NCI-H2227 (cell line): Measurements from ENCODE around the gene EIF2AK2.
"Not testable (repeated sequence)": the region's sequence is repeated elsewhere in the genome, so short reads cannot be mapped to it uniquely, and the experiment has no call there.

Experiments used
- DNase-seq: peaks from one replicate; lab custom pipeline; 2025; ENCODE audit not compliant: unreplicated experiment; lab: John Stamatoyannopoulos, UW

EIF2AK2 gene

GRCh38 chr2:37156857-37157714 lies at the start of gene EIF2AK2:
Gene EIF2AK2 (minus strand): TSS chr2:37156980. CDS start chr2:37147806, 9,174 bp downstream.
- DNase-seq = peak; percentile 91

GRCh38 chr2:37205689-37206341 lies 49.0 kb upstream of the EIF2AK2 start:
- no peak for DNase-seq

- DNase-seq = not testable (repeated sequence)
Measured at GRCh38 chr2:37205071-37205661, 48.4 kb upstream of the EIF2AK2 start.

- no peak for DNase-seq
Measured at GRCh38 chr2:37203708-37204107, 46.9 kb upstream of the EIF2AK2 start.

GRCh38 chr2:37201766-37202165 lies 45.0 kb upstream of the EIF2AK2 start:
- DNase-seq = no peak

DNA sequence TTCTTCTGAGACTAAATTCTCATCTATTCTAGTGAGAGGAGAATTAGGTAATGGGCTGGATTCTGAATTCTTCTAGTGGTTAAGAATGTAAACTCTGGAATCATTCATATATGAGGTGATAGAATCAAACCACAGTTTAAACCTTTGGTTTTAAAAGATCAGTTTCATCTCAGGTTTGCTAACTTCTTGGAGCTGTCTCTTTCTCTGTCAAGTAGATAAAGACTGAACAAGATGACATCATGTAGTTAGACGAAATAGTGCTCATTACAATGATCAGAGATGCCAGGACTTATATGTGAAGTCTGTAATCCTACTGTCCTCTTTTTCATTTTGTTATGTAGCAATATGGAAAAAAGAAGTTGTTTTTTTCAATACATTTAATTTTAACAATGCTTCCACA lies 44.4 kb upstream of the EIF2AK2 start:
- no peak for DNase-seq

- no peak for DNase-seq
Measured at GRCh38 chr2:37198681-37199065, 41.9 kb upstream of the EIF2AK2 start.

DNA sequence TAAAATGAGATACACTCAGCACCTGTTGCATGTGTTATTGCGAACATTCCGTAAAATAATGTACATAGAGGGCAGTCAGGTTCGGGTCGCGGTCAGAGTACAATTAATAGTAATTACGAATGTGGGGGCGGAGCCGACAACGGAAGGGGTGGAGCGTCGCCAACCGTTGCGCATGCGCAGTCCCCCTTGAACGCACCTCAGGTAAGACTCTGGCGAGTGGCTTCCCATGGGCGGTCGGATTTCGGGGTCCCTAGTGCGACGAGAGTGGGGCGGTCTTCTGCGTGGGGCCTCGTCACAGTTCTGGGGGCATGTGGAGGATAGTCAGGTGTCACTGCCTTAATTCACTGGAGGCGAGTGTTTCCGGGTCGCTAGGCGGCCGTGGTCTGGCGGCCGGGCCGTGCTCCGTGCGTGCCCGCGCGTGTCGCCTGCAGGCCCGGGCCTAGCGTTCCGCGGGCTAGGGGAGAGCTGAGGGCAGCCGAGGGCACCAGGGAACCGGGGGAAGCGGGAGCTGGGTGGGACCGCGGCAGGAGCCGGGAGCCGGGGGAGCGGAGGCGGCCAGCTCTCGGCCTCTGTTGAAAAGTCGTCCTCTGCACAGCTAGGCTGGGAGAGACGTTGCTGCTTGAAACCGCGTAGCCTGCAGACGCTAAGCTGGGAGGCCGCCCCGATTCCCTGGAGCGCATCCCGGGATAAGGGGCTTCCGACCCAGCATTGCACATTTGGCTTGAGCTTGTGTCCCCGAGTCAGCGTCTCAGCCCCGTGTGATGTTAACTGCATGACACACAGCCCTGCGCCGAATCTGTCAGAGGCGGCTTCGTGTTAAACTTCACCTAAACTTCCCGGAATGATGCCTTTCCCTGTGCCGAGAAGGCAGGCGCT lies 39.8 kb upstream of the EIF2AK2 start, which contains the start of gene CEBPZOS:
TSS of gene CEBPZOS (plus strand) at position 177 of the 876 bp plus-strand sequence. CDS start 3,209 bp downstream, outside the sequence.
- peak; percentile 83 for DNase-seq

DNA sequence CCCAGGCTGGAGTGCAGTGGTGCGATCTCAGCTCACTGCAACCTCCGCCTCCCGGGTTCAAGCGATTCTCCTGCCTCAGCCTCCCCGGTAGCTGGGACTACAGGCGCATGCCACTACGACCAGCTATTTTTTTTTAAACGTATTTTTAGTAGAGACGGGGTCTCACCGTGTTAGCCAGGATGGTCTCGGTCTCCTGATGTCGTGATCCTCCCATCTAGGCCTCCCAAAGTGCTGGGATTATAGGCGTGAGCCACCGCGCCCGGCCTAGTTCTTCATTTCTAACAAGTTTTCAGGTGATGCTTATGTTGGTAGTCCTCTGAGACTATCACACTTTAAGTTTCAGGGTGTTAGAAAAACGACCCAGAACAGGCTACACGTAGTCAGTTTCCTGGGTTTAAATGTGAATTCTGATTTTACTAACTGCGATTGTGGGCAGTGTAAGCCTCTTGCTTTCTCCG lies 39.1 kb upstream of the EIF2AK2 start:
- not testable (repeated sequence) for DNase-seq

GRCh38 chr2:37192551-37192950 lies 35.8 kb upstream of the EIF2AK2 start:
- DNase-seq = no peak

DNA sequence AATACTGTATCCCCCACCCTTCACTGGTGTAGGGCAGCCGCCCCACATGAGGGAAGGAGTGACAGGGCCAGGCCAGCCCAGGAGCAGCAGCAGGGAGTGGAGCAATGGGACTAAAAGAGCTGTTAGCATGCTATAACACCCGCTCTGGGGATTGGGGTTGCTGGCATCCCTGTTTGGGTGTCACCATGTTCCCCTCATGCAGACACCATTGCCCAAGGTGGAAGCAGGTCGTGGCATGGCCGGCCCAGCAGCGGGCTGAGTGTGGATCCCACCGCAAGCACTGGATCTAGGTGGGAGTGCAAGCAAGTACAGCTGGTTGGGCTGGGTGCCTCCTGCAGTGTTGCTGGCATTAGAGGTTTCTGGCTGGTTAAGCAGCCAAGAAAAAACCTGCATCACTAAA lies 35.0 kb upstream of the EIF2AK2 start:
- no peak for DNase-seq

DNA sequence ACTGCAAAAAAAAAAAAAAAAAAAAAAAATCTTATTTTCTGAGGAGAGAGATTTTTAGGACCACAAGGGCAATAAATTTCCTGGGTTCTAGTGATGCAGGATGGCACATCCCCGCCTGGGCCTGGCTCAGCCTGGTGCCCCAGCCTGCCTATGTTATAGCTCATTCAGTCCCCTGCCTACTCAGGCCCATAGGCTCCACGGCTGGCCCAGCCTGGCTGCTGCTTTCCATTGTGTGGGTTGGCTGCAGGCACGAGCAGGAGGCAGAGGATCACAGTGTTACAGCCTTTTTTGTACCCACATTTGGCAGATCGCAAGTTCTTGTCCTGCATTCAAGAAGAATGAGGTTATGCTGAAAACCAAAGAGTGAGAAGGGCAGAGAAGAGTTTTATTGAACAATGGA lies 34.5 kb upstream of the EIF2AK2 start:
- no peak for DNase-seq

DNA sequence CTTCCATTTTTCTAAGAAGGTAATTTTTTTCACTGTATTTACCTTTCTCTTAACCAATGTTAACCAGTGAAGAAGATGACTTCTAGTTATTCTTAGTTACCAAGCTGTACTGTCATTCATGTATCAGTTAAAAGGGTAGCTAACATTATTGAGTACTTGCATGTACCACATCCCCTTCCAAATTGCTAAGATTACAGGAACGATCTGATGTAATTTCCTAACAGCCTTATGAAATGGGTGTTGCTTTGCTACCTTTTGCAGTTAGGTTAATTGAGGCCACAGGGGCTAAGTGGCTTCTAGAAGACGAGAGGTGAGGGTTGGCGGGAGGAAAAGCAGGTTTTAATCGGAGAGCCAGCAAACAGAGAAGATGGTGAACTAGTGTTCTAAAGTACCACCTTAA lies 33.5 kb upstream of the EIF2AK2 start:
- DNase-seq = no peak

DNA sequence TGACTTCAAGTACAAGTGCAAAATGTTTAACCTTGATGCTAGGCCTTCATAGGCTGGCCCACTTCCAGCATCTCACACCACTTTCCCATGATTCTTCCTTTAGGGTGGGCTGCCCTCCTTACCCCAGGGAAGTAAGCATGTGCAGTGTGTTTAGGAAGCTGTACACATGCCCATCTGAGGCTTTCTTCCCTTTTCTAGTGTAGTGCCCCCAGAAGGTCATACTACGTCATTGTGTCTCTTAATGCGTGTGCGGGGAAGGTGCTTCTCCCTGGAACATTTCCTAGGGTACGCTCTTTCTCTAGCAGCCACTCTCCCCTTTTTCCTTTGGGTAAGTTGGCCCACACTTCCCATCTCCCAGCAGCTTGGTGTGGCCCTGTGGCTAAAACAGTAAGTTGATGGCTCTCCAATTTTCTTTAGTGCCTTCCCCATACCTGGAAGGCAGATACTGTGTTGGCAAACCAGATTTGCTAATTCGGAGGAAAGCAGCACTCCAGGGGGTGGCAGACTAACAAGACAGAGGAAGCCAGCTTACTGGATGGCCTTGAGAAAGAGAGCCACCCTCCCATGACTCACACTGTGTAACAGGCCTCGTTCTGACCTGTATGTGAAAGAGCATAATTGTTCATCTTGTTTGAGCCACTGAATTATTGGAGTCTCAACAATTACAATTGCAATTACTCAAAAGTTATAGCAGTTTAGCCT lies 32.8 kb upstream of the EIF2AK2 start:
- peak; percentile 26 for DNase-seq

GRCh38 chr2:37188570-37188969 lies 31.8 kb upstream of the EIF2AK2 start, which contains the start of gene SULT6B1:
Gene SULT6B1 (minus strand): TSS chr2:37188670. CDS start chr2:37188640, 30 bp downstream.
- DNase-seq = no peak

DNA sequence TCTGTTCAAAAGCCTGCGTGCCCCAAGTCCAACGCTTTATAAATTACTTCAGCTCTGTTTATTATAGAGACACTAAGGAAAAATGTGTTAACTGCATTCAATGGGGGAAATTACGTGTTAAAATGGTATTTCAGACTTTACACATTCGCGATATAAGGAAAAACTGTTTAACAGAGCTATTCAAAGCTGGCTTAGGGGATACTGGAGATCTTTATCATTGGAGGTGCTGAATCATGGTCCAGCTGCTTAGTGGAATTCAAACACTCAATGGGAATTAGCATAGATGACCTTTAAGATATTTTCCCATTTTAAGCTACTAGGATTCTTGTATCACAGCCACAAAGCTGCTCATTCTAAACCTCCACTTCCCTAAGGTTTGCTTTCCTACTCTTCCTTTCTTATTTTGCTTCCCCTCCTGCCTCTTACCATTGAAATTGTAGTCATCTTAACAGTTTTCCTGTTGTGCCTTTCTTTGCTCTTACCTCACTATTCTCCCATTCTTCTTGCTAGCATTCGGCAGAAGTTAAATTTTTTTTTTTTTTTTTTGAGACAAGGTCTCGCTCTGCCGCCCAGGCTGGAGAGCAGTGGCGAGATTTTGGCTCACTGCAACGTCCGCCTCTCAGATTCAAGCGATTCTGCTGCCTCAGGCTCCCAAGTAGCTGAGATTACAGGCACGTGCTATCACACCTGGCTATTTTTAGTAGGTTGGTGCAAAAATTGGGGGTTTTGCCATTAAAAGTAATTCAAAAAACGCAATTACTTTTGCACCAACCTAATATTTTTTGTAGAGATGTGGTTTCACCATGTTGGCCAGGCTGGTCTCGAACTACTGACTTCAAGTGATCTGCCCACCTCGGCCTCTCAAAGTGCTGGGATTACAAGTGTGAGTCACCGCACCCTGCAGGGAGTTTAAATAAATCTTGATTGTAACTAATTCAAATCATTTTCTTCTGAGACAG lies 25.2 kb upstream of the EIF2AK2 start:
- DNase-seq = no peak

DNA sequence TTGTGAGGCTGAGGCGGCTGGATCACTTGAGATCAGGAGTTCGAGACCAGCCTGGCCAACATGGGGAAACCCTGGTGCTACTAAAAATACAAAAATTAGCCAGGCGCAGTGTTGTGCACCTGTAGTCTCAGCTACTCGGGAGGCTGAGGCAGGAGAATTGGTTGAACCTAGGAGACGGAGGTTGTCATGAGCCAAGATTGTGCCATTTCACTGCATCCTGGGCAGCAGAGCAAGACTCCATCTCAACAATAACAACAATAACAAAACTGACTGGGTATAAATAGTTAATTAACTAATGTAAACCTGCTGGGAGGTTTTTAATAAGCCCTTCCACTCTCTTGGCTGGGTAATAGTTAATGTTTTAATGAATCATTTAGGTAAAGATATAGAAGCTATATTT lies 23.9 kb upstream of the EIF2AK2 start:
- no peak for DNase-seq

- no peak for DNase-seq
Measured at GRCh38 chr2:37180006-37180639, 23.3 kb upstream of the EIF2AK2 start.
